ENCODE measurements around the gene ELP1.

ELP1 gene

GRCh38 chr9:108845507-108845906 is 88.4 kb downstream of the ELP1 start:
- no peaks in the 10 kb centered on the region for H4K20me1 ChIP-seq (ENCODE audit: insufficient read depth, low read length)
- no peaks in the 10 kb centered on the region for H3K36me3 ChIP-seq (replicated peaks; ENCODE audit: insufficient read depth, low read length)
- H3K27me3 ChIP-seq (replicated peaks; ENCODE audit: insufficient read depth, low read length) = no peaks in the 10 kb centered on the region
- H3K4me2 ChIP-seq (ENCODE audit: low read depth, low read length) = no peak overlapping the region
- no peak overlapping the region for H3K27ac ChIP-seq (ENCODE audit: low read length)
- no peaks in the 10 kb centered on the region for H3K4me1 ChIP-seq (ENCODE audit: low read length)
- H3K9me2 ChIP-seq (replicated peaks; ENCODE audit: insufficient read depth, low read length) = no peaks in the 10 kb centered on the region
- no peak overlapping the region for H2AFZ ChIP-seq (ENCODE audit: low read length)
- H3F3A ChIP-seq (ENCODE audit: insufficient read depth, low read length) = no peaks in the 10 kb centered on the region
- no peak overlapping the region for H3K9ac ChIP-seq (ENCODE audit: low read length)
- DNase-seq = no peak
- no peak for TF ChIP-seq EZH2phosphoT487 (IDR thresholded peaks at IDR 0.05; ENCODE audit: low read length)
- no peak for TF ChIP-seq CTCF (IDR thresholded peaks at IDR 0.05; ENCODE audit: low read length)
- no peak for TF ChIP-seq EZH2 (optimal IDR thresholded peaks at IDR 0.05; ENCODE audit: low read depth, low read length)
- H3K4me3 ChIP-seq (ENCODE audit: low read length) = no peak overlapping the region
- no peaks in the 10 kb centered on the region for H3K79me2 ChIP-seq (ENCODE audit: low read length)
- no peaks in the 10 kb centered on the region for H3K9me3 ChIP-seq (replicated peaks; ENCODE audit: insufficient read depth, low read length)

- DNase-seq = no peak
- Histone ChIP-seq H2AFZ (ENCODE audit: low read length) (no peak overlapping the region), H3K27me3 (replicated peaks; ENCODE audit: insufficient read depth, low read length) (no peaks in the 10 kb centered on the region), H3K9ac (ENCODE audit: low read length) (no peak overlapping the region), H3K9me3 (replicated peaks; ENCODE audit: insufficient read depth, low read length) (no peaks in the 10 kb centered on the region), H3K9me2 (replicated peaks; ENCODE audit: insufficient read depth, low read length) (no peaks in the 10 kb centered on the region), H3K4me2 (ENCODE audit: low read depth, low read length) (no peak overlapping the region), H3K79me2 (ENCODE audit: low read length) (no peaks in the 10 kb centered on the region), H3K4me1 (ENCODE audit: low read length) (no peaks in the 10 kb centered on the region), H3F3A (ENCODE audit: insufficient read depth, low read length) (no peaks in the 10 kb centered on the region), H3K36me3 (replicated peaks; ENCODE audit: insufficient read depth, low read length) (no peaks in the 10 kb centered on the region), H3K4me3 (ENCODE audit: low read length) (no peak overlapping the region), H4K20me1 (ENCODE audit: insufficient read depth, low read length) (no peaks in the 10 kb centered on the region), H3K27ac (ENCODE audit: low read length) (no peak overlapping the region)
- TF ChIP-seq EZH2phosphoT487 (IDR thresholded peaks at IDR 0.05; ENCODE audit: low read length) (no peak), CTCF (IDR thresholded peaks at IDR 0.05; ENCODE audit: low read length) (no peak), EZH2 (optimal IDR thresholded peaks at IDR 0.05; ENCODE audit: low read depth, low read length) (no peak)
These were observed 89.1 kb downstream of the ELP1 start for GRCh38 chr9:108844856-108845255.

- Histone ChIP-seq H2AFZ (ENCODE audit: low read length) (no peak overlapping the region), H3K79me2 (ENCODE audit: low read length) (no peaks in the 10 kb centered on the region), H3K9me2 (replicated peaks; ENCODE audit: insufficient read depth, low read length) (no peaks in the 10 kb centered on the region), H3F3A (ENCODE audit: insufficient read depth, low read length) (no peaks in the 10 kb centered on the region), H3K27ac (ENCODE audit: low read length) (no peak overlapping the region), H3K4me3 (ENCODE audit: low read length) (no peak overlapping the region), H3K9me3 (replicated peaks; ENCODE audit: insufficient read depth, low read length) (no peaks in the 10 kb centered on the region), H3K4me1 (ENCODE audit: low read length) (no peaks in the 10 kb centered on the region), H3K36me3 (replicated peaks; ENCODE audit: insufficient read depth, low read length) (no peaks in the 10 kb centered on the region), H4K20me1 (ENCODE audit: insufficient read depth, low read length) (no peaks in the 10 kb centered on the region), H3K27me3 (replicated peaks; ENCODE audit: insufficient read depth, low read length) (no peaks in the 10 kb centered on the region), H3K9ac (ENCODE audit: low read length) (no peak overlapping the region), H3K4me2 (ENCODE audit: low read depth, low read length) (no peak overlapping the region)
- no peak for TF ChIP-seq CTCF (IDR thresholded peaks at IDR 0.05; ENCODE audit: low read length)
- no peak for TF ChIP-seq EZH2 (optimal IDR thresholded peaks at IDR 0.05; ENCODE audit: low read depth, low read length)
- TF ChIP-seq EZH2phosphoT487 (IDR thresholded peaks at IDR 0.05; ENCODE audit: low read length) = no peak
- no peak for DNase-seq
These were observed 89.5 kb downstream of the ELP1 start for GRCh38 chr9:108844391-108844790.
